ENCODE measurements around the gene ENOX1.

Gene ENOX1

GRCh38 chr13:43664700-43665191 is 122.0 kb downstream of the ENOX1 start:
- DNase-seq: no peak

- DNase-seq: no peak
Measured at GRCh38 chr13:43663474-43664090, 123.2 kb downstream of the ENOX1 start.

- no peak for DNase-seq
Measured at GRCh38 chr13:43662976-43663375, 123.8 kb downstream of the ENOX1 start.

GRCh38 chr13:43661161-43661830 is 125.5 kb downstream of the ENOX1 start:
- no peak for DNase-seq

GRCh38 chr13:43657485-43657884 is 129.3 kb downstream of the ENOX1 start:
- DNase-seq: no peak

- DNase-seq: no peak
Measured at GRCh38 chr13:43653980-43654379, 132.8 kb downstream of the ENOX1 start.

GRCh38 chr13:43653395-43653794 is 133.4 kb downstream of the ENOX1 start:
- no peak for DNase-seq

GRCh38 chr13:43652760-43653159 is 134.0 kb downstream of the ENOX1 start:
- no peak for DNase-seq

- DNase-seq: no peak
Measured at GRCh38 chr13:43650882-43651281, 135.9 kb downstream of the ENOX1 start.

GRCh38 chr13:43648733-43649132 is 138.0 kb downstream of the ENOX1 start:
- DNase-seq: no peak

- DNase-seq: no peak
Measured at GRCh38 chr13:43647471-43647870, 139.3 kb downstream of the ENOX1 start.

- DNase-seq: no peak
Measured at GRCh38 chr13:43640476-43640875, 146.3 kb downstream of the ENOX1 start.

- DNase-seq: no peak
Measured at GRCh38 chr13:43631106-43631505, 155.7 kb downstream of the ENOX1 start.

- no peak for DNase-seq
Measured at GRCh38 chr13:43629691-43630480, 156.9 kb downstream of the ENOX1 start.

- no peak for DNase-seq
Measured at GRCh38 chr13:43626994-43627393, 159.8 kb downstream of the ENOX1 start.

GRCh38 chr13:43614063-43614462 is 172.7 kb downstream of the ENOX1 start:
- no peak for DNase-seq

- no peak for DNase-seq
Measured at GRCh38 chr13:43611281-43612273, 175.2 kb downstream of the ENOX1 start.

- no peak for DNase-seq
Measured at GRCh38 chr13:43608400-43609137, 178.2 kb downstream of the ENOX1 start.

- DNase-seq: no peak
Measured at GRCh38 chr13:43597599-43597945, 189.2 kb downstream of the ENOX1 start.

- DNase-seq: no peak
Measured at GRCh38 chr13:43596924-43597598, 189.7 kb downstream of the ENOX1 start.

GRCh38 chr13:43596006-43596405 is 190.8 kb downstream of the ENOX1 start:
- DNase-seq: no peak

All from CD4-positive, alpha-beta T cell treated with Interleukin-15 for 1 hour (primary cell).